Neural progenitor cell (in vitro differentiated cells): ENCODE data around the gene CLCN4. TPM values are rescaled to one million over a fixed set of nuclear protein-coding genes. Genes with fewer than 3 reads are reported as not detected.

ENCODE experiments used
- DNase-seq: peaks from one replicate; pipeline ENCODE4 v3.0.0-alpha.2; 2016; ENCODE audit warnings: low spot score
- H2AFZ ChIP-seq: fragments of 200-600 bp; sonication (generic); replicated peaks from 2 replicates; pipeline ENCODE4 v1.6.1; 2016; ENCODE audit warnings: antibody characterized with exemption
- H3F3A ChIP-seq: fragments of 200-600 bp; sonication (generic); 2 replicates; pipeline ENCODE4 v1.6.1; 2016; ENCODE audit warnings: antibody characterized with exemption, low read depth
- H3K27ac ChIP-seq: fragments of 200-600 bp; sonication (generic); 2 replicates; pipeline ENCODE4 v1.5.1; 2016; ENCODE audit warnings: mild to moderate bottlenecking
- H3K27me3 ChIP-seq: fragments of 200-600 bp; sonication (generic); 2 replicates; pipeline ENCODE4 v1.6.1; 2016; ENCODE audit warnings: mild to moderate bottlenecking, moderate library complexity
- H3K36me3 ChIP-seq: fragments of 200-600 bp; sonication (generic); 2 replicates; pipeline ENCODE4 v1.5.1; 2016
- H3K4me1 ChIP-seq: fragments of 200-600 bp; sonication (generic); 2 replicates; pipeline ENCODE4 v1.6.1; 2016; ENCODE audit warnings: mixed run types
- H3K4me2 ChIP-seq: fragments of 200-600 bp; sonication (generic); 2 replicates; pipeline ENCODE4 v1.6.1; 2016
- H3K4me3 ChIP-seq: fragments of 200-600 bp; sonication (generic); 2 replicates; pipeline ENCODE4 v1.5.1; 2016
- H3K79me2 ChIP-seq: fragments of 200-600 bp; sonication (generic); 2 replicates; pipeline ENCODE4 v1.6.1; 2016; ENCODE audit warnings: low read depth
- H3K9ac ChIP-seq: fragments of 200-600 bp; sonication (generic); 2 replicates; pipeline ENCODE4 v1.6.1; 2016
- H3K9me3 ChIP-seq: fragments of 200-600 bp; sonication (generic); 2 replicates; pipeline ENCODE4 v1.5.1; 2016; ENCODE audit warnings: low read depth
- H4K20me1 ChIP-seq: fragments of 200-600 bp; sonication (generic); 2 replicates; pipeline ENCODE4 v1.6.1; 2016; ENCODE audit warnings: low read depth
- H3K27ac Mint-ChIP-seq: 3 replicates; pipeline ENCODE4 v1.8.0; 2021; ENCODE audit warnings: mixed read lengths
- H3K27me3 Mint-ChIP-seq: 2 replicates; pipeline ENCODE4 v1.8.0; 2022; ENCODE audit warnings: low read depth, mild to moderate bottlenecking, inconsistent platforms, moderate library complexity, mixed read lengths; ENCODE audit not compliant: insufficient read depth
- H3K36me3 Mint-ChIP-seq: 3 replicates; pipeline ENCODE4 v1.8.0; 2021; ENCODE audit warnings: mixed read lengths
- H3K4me1 Mint-ChIP-seq: 3 replicates; pipeline ENCODE4 v1.8.0; 2021; ENCODE audit warnings: mixed read lengths
- H3K4me3 Mint-ChIP-seq: 3 replicates; pipeline ENCODE4 v1.8.0; 2021; ENCODE audit warnings: mild to moderate bottlenecking, moderate library complexity, mixed read lengths
- H3K9me3 Mint-ChIP-seq: 3 replicates; pipeline ENCODE4 v1.8.0; 2020; ENCODE audit warnings: mixed read lengths
- EZH2 ChIP-seq: fragments of 200-600 bp; sonication (generic); IDR thresholded peaks from 2 replicates; pipeline ENCODE4 v1.6.1; 2017; ENCODE audit warnings: antibody characterized with exemption, mild to moderate bottlenecking, moderate library complexity
- EZH2phosphoT487 ChIP-seq: fragments of 200-600 bp; sonication (generic); IDR thresholded peaks from 2 replicates; pipeline ENCODE4 v1.6.1; 2017; ENCODE audit warnings: antibody characterized with exemption
- total RNA-seq: library from RNA; depleted of rRNA; stranded (reverse); fragments of >200 nt; gene quantifications from 2 replicates; pipeline ENCODE4 v1.2.3, GENCODE V29; 2015; ENCODE audit warnings: low replicate concordance
- TF ChIP-seq, protein P1 (sequence below): fragments of 200-600 bp; sonication (generic); IDR thresholded peaks from 2 replicates; pipeline ENCODE4 v1.5.1; 2017; ENCODE audit warnings: antibody characterized with exemption, mild to moderate bottlenecking

Gene CLCN4
- total RNA-seq, 1 donor from 2014 or later: 6.6 TPM

DNA sequence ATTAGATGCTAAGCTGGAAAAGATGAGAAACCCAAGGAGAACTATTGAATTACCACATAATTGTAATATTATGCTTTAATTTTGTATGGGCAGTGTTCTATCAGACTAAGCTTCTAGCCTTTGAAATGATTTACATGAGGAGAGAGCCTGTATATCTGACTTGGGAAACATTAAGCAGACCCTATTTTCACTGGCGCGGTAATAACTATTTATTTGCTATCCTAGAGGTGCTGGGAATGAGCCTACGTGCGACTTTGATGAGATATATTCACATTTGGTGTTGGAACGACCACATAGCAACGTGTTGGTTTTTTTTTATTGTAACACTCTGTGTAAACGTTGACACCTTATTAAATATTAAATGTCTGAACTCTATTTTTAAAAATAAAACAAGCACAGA is 80.5 kb downstream of the CLCN4 start:
- Histone ChIP-seq H3K4me3 (no peak overlapping the region), H2AFZ (no peak overlapping the region), H3K9me3 (no peaks in the 10 kb centered on the region), H3K4me2 (no peak overlapping the region), H3K79me2 (no peaks in the 10 kb centered on the region), H3K9ac (no peak overlapping the region), H4K20me1 (no peaks in the 10 kb centered on the region), H3K4me1 (no peaks in the 10 kb centered on the region), H3K27ac (no peak overlapping the region), H3F3A (no peaks in the 10 kb centered on the region), H3K36me3 (no peaks in the 10 kb centered on the region), H3K27me3 (no peaks in the 10 kb centered on the region)
- no peak overlapping the region for H3K27ac Mint-ChIP-seq
- H3K36me3 Mint-ChIP-seq: peaks cover 12% of the 10 kb centered on the region
- no peak overlapping the region for H3K4me3 Mint-ChIP-seq
- peaks cover 7% of the 10 kb centered on the region for H3K4me1 Mint-ChIP-seq
- TF ChIP-seq EZH2phosphoT487 (no peak), EZH2 (no peak)
- TF ChIP-seq, protein P1, sequence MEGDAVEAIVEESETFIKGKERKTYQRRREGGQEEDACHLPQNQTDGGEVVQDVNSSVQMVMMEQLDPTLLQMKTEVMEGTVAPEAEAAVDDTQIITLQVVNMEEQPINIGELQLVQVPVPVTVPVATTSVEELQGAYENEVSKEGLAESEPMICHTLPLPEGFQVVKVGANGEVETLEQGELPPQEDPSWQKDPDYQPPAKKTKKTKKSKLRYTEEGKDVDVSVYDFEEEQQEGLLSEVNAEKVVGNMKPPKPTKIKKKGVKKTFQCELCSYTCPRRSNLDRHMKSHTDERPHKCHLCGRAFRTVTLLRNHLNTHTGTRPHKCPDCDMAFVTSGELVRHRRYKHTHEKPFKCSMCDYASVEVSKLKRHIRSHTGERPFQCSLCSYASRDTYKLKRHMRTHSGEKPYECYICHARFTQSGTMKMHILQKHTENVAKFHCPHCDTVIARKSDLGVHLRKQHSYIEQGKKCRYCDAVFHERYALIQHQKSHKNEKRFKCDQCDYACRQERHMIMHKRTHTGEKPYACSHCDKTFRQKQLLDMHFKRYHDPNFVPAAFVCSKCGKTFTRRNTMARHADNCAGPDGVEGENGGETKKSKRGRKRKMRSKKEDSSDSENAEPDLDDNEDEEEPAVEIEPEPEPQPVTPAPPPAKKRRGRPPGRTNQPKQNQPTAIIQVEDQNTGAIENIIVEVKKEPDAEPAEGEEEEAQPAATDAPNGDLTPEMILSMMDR: no peak
- peaks cover 7% of the 10 kb centered on the region for H3K9me3 Mint-ChIP-seq
- H3K27me3 Mint-ChIP-seq: peaks cover 2% of the 10 kb centered on the region
- DNase-seq: no peak

DNA sequence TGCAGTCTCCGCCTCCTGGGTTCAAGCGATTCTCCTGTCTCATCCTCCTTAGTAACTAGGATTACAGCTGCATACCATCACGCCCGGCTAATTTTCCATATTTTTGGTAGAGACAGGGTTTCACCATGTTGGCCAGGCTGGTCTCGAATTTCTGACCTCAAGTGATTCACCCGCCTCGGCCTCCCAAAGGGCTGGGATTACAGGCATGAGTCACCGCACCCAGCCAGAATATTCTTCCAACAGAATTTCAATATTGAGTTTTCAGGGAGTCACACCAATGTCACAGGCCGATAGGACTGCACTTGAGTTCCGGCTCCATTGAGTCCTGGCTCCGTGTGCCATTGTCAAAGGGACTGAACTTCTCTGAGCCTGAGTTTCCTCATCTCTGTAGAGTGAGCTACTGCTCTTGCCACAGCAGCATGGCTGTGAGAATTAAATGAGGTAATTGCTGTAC is 82.9 kb downstream of the CLCN4 start:
- H4K20me1 ChIP-seq: no peaks in the 10 kb centered on the region
- no peak overlapping the region for H3K27ac Mint-ChIP-seq
- H3K4me2 ChIP-seq: no peak overlapping the region

DNA sequence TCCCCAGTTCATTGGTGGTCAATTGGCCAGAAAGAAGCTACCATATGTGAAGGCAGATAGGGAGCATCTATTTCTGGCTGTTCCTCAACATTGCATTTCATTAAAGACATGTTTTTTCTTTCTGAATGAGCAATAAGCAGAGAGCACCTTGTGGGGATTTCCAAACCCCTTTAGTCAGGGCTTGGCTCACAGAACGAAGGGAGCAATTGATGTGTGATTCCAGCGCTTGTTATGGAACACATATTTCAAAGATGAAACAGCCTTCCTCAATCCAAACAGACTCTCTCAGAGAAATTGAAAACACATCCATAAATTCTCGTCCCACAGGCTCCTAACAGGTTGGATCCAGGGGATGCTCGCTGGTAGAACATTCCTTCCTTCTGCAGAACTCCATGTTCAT is 84.1 kb downstream of the CLCN4 start:
- DNase-seq: no peak
- TF ChIP-seq EZH2phosphoT487: no peak
- TF ChIP-seq, protein P1: no peak
- TF ChIP-seq EZH2: no peak
- H2AFZ ChIP-seq: no peak overlapping the region
- no peak overlapping the region for H3K4me2 ChIP-seq
- Mint-ChIP-seq H3K4me1 (peaks cover 17% of the 10 kb centered on the region), H3K4me3 (no peak overlapping the region), H3K36me3 (no peaks in the 10 kb centered on the region), H3K27me3 (no peaks in the 10 kb centered on the region), H3K9me3 (peaks cover 4% of the 10 kb centered on the region), H3K27ac (no peak overlapping the region)
- H3K9ac ChIP-seq: no peak overlapping the region
- H3K4me3 ChIP-seq: no peak overlapping the region
- H3K27ac ChIP-seq: no peak overlapping the region
- no peaks in the 10 kb centered on the region for H3K36me3 ChIP-seq
- no peaks in the 10 kb centered on the region for H3K27me3 ChIP-seq
- no peaks in the 10 kb centered on the region for H3F3A ChIP-seq
- H3K4me1 ChIP-seq: no peaks in the 10 kb centered on the region
- H3K9me3 ChIP-seq: no peaks in the 10 kb centered on the region
- H3K79me2 ChIP-seq: no peaks in the 10 kb centered on the region
- H4K20me1 ChIP-seq: no peaks in the 10 kb centered on the region

More for the DNA sequence above, 82.9 kb downstream of the CLCN4 start:
- H3K36me3 ChIP-seq: no peaks in the 10 kb centered on the region
- no peaks in the 10 kb centered on the region for H3K27me3 ChIP-seq
- no peak for DNase-seq
- peaks cover 6% of the 10 kb centered on the region for H3K9me3 Mint-ChIP-seq
- no peaks in the 10 kb centered on the region for H3K9me3 ChIP-seq
- no peaks in the 10 kb centered on the region for H3F3A ChIP-seq
- H3K36me3 Mint-ChIP-seq: peaks cover 11% of the 10 kb centered on the region
- H3K9ac ChIP-seq: no peak overlapping the region
- no peaks in the 10 kb centered on the region for H3K79me2 ChIP-seq
- H3K4me1 Mint-ChIP-seq: peaks cover 8% of the 10 kb centered on the region
- H3K4me3 Mint-ChIP-seq: no peak overlapping the region
- H2AFZ ChIP-seq: no peak overlapping the region
- no peak overlapping the region for H3K27ac ChIP-seq
- H3K4me1 ChIP-seq: no peaks in the 10 kb centered on the region
- H3K27me3 Mint-ChIP-seq: no peaks in the 10 kb centered on the region
- no peak for TF ChIP-seq EZH2phosphoT487
- TF ChIP-seq EZH2: no peak
- TF ChIP-seq, protein P1: no peak
- no peak overlapping the region for H3K4me3 ChIP-seq
